ENCODE data around the gene CTIF.
"Not testable (repeated sequence)": the region's sequence is repeated elsewhere in the genome, so short reads cannot be mapped to it uniquely, and the experiment has no call there.

The CTIF gene

DNA sequence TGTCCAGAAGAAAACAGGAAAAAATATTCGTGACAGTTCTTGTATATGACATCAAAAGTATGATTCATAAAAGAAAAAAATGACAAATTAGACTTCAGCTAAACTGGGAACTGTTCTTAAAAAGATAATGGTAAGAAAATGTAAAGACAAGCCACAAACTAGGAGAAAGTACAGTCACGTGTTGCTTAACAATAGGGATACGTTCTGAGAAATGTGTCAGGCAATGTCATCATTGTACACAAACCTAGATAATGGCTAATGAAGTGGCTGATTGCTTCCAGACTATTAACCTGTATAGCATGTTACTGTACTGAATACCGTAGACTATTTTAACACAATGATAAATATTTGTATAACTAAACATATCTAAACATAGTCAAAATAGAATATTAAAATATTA is 35.9 kb upstream of the CTIF start:
- no peak overlapping the region for H3K4me3 ChIP-seq (ENCODE audit: low read depth, low read length)
- DNase-seq (ENCODE audit: low read depth): no peak
- no peak for TF ChIP-seq CTCF (IDR thresholded peaks at IDR 0.05; ENCODE audit: control insufficient read depth, extremely low read depth, insufficient read depth)

GRCh38 chr18:48504819-48505218 is 34.0 kb upstream of the CTIF start:
- no peak for DNase-seq (ENCODE audit: low read depth)
- H3K4me3 ChIP-seq (ENCODE audit: low read depth, low read length): no peak overlapping the region
- TF ChIP-seq CTCF (IDR thresholded peaks at IDR 0.05; ENCODE audit: control insufficient read depth, extremely low read depth, insufficient read depth): no peak

- DNase-seq (ENCODE audit: low read depth); H3K4me3 ChIP-seq (ENCODE audit: low read depth, low read length): not testable (repeated sequence)
Observed at GRCh38 chr18:48506983-48507568, 31.8 kb upstream of the CTIF start.

GRCh38 chr18:48512498-48512897 is 26.3 kb upstream of the CTIF start:
- not testable (repeated sequence) for H3K4me3 ChIP-seq (ENCODE audit: low read depth, low read length); DNase-seq (ENCODE audit: low read depth)

GRCh38 chr18:48514786-48515185 is 24.0 kb upstream of the CTIF start:
- DNase-seq (ENCODE audit: low read depth): no peak
- H3K4me3 ChIP-seq (ENCODE audit: low read depth, low read length): no peak overlapping the region
- TF ChIP-seq CTCF (IDR thresholded peaks at IDR 0.05; ENCODE audit: control insufficient read depth, extremely low read depth, insufficient read depth): no peak

DNA sequence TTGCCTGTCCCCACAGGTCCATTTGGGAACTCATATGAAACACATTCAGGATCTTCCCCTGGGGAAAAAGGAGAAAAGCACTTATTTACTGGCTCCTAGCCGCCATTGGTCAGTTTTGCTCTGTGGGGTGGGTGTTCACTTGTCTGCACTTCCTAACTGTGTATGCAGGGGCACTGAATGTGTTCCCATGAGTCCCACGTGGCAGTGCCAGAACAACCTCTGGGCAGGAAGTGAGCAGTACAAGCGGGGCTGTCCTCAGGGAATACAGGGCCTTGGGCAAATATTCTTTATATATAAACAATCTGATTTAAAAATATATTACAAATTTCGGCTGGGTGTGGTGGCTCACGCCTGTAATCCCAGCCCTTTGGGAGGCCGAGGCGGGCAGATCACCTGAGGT is 21.8 kb upstream of the CTIF start:
- H3K4me3 ChIP-seq (ENCODE audit: low read depth, low read length): no peak overlapping the region
- TF ChIP-seq CTCF (IDR thresholded peaks at IDR 0.05; ENCODE audit: control insufficient read depth, extremely low read depth, insufficient read depth): no peak
- no peak for DNase-seq (ENCODE audit: low read depth)

GRCh38 chr18:48519431-48520100 is 19.3 kb upstream of the CTIF start:
- no peak overlapping the region for H3K4me3 ChIP-seq (ENCODE audit: low read depth, low read length)
- DNase-seq (ENCODE audit: low read depth): no peak
- no peak for TF ChIP-seq CTCF (IDR thresholded peaks at IDR 0.05; ENCODE audit: control insufficient read depth, extremely low read depth, insufficient read depth)

DNA sequence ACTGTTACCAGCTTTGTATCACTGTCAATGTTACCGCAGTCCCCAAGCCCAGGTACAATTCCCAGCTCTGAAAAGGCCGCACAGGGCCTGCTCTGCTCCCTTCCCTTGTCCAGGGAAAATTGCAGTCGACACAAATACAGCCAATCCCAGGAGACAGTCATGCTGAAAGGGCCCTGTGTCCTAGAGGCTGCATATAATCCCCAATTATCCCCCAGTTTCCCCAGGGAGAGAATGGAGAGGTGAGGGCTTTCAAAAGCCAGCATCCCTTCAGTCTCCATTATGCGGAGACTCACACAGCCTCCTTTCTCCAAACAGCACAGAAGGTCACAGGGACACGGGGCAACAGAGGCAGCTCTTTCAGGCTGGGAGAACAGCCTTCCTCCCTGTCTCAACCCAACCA is 17.1 kb upstream of the CTIF start:
- DNase-seq (ENCODE audit: low read depth): no peak
- H3K4me3 ChIP-seq (ENCODE audit: low read depth, low read length): no peak overlapping the region
- no peak for TF ChIP-seq CTCF (IDR thresholded peaks at IDR 0.05; ENCODE audit: control insufficient read depth, extremely low read depth, insufficient read depth)
